Measurements from ENCODE around the gene PSMD9. TPM values are rescaled to one million over a fixed set of nuclear protein-coding genes. Genes with fewer than 3 reads are reported as not detected.

Gene PSMD9
- total RNA-seq, 2 donors from 2014 or later = 65.0 to 66.0 TPM

DNA sequence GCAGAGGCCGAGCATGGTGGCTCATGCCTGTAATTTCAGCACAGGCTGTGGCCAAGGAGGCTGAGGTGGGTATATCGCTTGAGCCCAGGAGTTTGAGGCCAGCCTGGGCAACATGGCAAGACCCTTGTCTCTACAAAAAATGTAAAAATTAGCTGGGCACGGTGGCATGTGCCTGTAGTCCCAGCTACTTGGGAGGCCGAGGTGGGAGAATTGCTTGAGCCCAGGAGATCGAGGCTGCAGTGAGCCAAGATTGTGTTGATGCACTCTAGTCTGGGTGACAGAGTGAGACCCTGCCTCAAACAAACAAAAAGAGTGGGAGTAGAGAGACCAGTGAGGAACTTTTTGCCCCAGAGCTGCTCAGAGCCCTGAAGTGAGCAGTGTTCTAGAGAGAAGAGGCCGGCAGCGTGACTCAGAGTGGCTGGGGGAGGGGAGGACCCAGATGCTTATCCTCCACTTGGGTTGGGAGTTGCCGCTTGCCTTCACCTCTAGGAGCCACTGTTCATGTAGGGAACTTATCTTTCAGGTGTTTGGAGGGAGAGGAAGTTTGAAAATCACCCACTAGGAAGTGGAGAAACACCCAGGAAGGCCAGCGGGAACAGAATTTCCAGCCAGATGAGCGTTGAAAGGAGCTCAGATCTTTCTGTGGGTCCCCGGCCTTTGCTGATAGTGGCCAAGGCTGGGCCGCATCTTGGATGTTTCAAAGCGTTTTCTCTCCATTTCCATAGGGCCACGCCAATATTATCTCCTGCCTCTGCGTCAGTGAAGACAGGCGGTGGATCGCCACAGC lies 45.1 kb downstream of the PSMD9 start:
- no peaks in the 10 kb centered on the region for H3K9me3 Mint-ChIP-seq
- H3K36me3 Mint-ChIP-seq = peaks cover 0 to 14% of the 10 kb centered on the region in 2 donors
- peak overlapping the region in 1 of 2 donors; percentile 40 for H3K27ac Mint-ChIP-seq
- ATAC-seq (no peak), DNase-seq (ENCODE audit: low spot score in 2 of 2) (no peak)

DNA sequence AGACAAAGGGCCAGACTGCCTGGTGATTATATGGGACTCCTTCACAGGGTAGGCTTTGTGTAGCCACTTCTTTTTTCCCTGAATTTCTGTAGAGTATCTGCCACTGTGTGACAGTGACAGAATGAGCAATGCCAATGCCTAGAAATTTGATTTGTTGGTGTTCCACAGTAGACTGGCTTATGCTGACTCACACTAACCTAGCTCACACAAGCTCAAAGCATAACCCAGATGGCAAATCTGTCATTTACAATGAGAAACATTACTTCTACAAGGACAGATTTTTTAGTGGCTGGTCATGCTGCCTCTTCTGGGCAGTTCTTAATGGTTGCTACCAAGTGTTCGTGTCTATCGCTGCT lies 45.7 kb downstream of the PSMD9 start:
- Mint-ChIP-seq H3K36me3 (peaks cover 0 to 14% of the 10 kb centered on the region in 2 donors), H3K9me3 (no peaks in the 10 kb centered on the region), H3K27ac (no peak overlapping the region)
- no peak for ATAC-seq
- DNase-seq (ENCODE audit: low spot score in 2 of 2) = no peak

DNA sequence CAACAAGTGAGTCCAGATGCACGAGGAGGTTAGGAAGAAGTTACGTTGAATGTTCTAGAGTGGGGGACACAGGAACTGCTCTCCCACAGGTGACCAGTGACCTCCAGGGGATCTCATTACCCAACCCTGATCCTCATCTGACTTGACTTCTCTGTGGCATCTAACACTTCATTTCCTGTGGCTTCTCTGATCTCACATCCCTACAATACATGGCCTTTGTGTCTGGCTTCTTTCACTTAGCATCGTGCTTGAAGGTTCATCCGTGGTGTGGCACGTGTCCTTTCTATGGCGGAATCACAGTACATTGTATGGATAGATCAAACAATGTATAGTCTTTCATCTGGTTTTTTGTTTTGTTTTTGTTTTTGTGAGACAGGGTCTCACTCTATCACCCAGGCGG lies 49.1 kb downstream of the PSMD9 start:
- DNase-seq (ENCODE audit: low spot score in 2 of 2) (no peak), ATAC-seq (peak in 1 of 2 donors; percentile 72)
- no peaks in the 10 kb centered on the region for H3K9me3 Mint-ChIP-seq
- peaks cover 0 to 14% of the 10 kb centered on the region in 2 donors for H3K36me3 Mint-ChIP-seq
- no peak overlapping the region for H3K27ac Mint-ChIP-seq

DNA sequence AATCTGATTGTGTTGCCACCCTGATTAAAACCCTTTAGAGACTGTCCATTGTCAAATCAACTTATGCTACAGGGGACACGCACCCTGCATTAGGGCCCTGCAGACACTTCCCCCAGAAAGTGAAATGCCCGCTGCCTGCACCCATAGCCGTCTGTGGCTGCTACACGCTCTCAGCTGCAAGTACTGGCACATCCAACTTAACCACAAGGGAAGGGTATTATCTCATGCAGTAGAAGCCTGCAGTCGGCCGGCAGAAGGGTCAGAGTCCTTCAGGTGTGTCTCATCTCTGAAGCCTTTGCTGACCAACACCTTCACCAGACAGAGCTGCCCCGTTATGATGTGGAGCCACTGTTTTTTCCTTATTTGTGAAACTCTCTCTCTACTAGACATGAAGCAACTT lies 50.6 kb downstream of the PSMD9 start:
- H3K9me3 Mint-ChIP-seq = no peaks in the 10 kb centered on the region
- peaks cover 0 to 14% of the 10 kb centered on the region in 2 donors for H3K36me3 Mint-ChIP-seq
- ATAC-seq (no peak), DNase-seq (ENCODE audit: low spot score in 2 of 2) (no peak)
- H3K27ac Mint-ChIP-seq = no peak overlapping the region

DNA sequence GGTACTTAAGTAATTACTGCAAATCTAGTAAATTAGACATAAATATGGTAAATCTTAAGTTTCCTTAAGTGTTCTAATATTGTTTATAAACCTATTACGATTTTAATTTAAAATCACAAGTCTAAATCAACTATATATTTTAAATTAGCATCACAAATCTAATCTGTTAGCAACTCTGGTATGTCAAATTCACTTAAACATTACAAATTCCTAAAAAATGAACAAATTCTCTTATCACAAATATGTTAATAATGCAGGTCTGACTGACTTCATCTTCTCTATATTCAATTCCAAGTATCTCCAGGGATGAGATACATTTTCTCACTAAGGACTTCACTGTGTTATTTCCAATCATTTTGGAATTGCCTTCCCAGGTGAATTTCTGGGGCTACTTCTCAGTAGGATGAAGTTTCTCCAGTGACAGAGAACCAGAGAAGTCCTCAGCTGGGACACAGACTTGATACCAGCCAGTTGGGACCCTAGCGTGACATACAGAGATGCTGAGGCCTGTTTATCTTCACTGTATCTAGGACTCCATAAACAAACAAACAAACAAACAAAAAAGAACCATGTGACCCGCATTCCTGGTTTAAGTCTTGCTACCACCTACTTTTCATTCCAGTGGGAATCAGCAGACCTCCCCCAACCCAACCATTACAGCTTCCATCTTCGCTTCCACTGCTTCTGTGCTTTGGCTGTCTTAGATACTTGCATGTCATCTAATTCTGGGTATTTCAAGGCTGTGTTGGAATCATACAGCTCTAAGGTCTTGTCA lies 51.6 kb downstream of the PSMD9 start:
- ATAC-seq (no peak), DNase-seq (ENCODE audit: low spot score in 2 of 2) (no peak)
- Mint-ChIP-seq H3K9me3 (no peaks in the 10 kb centered on the region), H3K36me3 (peaks cover 0 to 14% of the 10 kb centered on the region in 2 donors), H3K27ac (no peak overlapping the region)

DNA sequence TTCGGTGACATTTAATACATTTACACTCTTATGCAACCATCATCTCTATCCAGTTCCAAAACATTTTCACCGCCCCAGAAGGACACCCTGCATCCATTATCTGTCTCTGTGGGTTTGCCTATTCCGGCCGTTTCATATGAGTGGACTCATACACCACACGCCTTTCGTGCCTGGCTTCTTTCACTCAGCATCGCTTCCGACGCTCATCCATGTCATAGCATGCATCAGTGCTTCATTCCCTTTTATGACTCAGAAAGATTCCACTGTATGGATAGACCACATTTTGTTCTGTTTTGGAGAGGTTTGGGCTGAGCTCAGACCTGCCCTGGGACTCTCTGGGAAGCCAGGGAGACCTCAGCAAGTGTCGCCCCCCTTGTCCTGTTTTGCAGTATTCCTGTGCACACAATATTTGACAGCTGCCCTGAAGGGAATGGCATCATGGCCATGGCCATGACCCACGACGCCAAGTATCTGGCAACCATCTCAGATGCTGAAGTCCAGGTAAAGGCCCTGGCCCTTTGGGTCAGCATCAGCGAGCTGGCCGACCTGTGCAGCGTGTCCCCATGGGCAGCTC lies 53.6 kb downstream of the PSMD9 start:
- no peaks in the 10 kb centered on the region for H3K9me3 Mint-ChIP-seq
- DNase-seq (ENCODE audit: low spot score in 2 of 2) (no peak), ATAC-seq (no peak)
- peaks cover 0 to 8% of the 10 kb centered on the region in 2 donors for H3K36me3 Mint-ChIP-seq
- H3K27ac Mint-ChIP-seq = peak overlapping the region in 1 of 2 donors; percentile 48

DNA sequence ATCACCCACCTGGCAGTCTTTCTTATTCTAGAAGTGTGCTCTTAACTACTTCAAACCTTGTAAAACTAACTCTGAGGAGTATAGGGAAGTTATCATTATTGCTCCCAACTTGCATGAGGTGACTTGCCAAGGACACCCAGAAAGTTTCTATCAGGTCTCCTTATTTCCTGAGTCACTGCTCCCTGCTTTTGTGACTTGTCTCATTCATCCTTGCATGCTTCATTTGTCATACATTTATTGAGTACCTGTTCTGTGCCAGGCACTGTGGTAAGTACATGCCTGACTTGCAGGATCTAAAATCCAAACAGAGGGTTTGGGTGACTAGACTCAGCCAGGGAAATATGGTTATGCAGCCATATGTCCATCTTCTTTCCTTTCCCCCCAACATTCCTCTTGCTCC lies 55.3 kb downstream of the PSMD9 start:
- Mint-ChIP-seq H3K9me3 (no peaks in the 10 kb centered on the region), H3K27ac (no peak overlapping the region), H3K36me3 (no peaks in the 10 kb centered on the region)
- DNase-seq (ENCODE audit: low spot score in 2 of 2) (no peak), ATAC-seq (no peak)

DNA sequence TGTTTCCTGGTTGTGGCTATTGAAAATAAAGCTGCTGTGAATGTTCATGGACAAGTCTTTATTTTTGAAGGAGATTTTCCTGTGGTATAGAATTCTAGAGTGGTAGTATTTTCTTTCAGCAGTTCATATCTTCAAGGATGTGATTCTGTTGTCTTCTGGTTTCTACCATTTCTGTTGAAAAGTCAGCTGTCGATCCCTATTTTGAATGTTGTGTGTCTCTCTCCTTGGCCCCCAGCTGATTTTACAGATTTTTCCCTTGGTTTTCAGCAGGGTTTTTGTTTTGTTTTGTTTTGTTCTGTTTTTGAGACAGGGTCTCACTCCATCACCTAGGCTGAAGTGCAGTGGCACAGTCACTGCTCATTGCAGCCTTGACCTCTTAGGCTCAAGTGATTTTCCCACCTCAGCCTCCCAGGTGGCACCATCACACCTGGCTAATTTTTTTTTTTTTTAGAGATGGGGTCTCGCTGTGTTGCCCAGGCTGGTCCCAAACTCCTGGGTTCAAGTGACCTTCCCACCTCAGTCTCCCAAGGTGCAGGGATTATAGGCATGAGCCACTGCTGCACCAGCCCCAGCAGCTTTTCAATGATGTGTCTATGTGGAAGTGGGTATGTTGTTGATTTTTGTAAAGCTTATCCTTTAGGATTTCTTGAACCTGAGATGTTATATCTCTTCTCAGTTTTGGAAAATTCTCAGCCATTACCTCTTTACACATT lies 57.9 kb downstream of the PSMD9 start:
- no peak for DNase-seq (ENCODE audit: low spot score in 2 of 2)
- no peaks in the 10 kb centered on the region for H3K36me3 Mint-ChIP-seq
- no peak overlapping the region for H3K27ac Mint-ChIP-seq
- no peaks in the 10 kb centered on the region for H3K9me3 Mint-ChIP-seq
- no peak for ATAC-seq

DNA sequence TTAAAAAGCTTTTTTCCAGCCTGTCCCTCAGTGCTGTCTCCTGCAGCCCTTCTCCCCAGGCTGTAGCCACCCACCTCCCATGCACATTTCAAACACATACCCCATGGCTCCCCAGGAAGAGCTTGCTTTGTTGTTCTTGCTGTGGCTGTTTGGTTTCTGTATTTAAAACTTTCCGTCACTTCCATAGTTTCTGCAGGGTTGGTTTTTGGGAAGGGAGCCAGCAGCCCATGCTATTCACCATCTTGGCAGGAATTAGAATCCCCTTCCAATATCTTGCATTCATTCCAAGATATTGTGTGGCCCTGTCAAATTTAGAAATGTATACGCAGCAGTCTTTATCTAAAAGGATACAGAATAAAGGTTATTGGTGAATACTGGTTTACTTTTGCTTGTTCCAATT lies 59.4 kb downstream of the PSMD9 start:
- ATAC-seq = no peak
- no peaks in the 10 kb centered on the region for H3K36me3 Mint-ChIP-seq

DNA sequence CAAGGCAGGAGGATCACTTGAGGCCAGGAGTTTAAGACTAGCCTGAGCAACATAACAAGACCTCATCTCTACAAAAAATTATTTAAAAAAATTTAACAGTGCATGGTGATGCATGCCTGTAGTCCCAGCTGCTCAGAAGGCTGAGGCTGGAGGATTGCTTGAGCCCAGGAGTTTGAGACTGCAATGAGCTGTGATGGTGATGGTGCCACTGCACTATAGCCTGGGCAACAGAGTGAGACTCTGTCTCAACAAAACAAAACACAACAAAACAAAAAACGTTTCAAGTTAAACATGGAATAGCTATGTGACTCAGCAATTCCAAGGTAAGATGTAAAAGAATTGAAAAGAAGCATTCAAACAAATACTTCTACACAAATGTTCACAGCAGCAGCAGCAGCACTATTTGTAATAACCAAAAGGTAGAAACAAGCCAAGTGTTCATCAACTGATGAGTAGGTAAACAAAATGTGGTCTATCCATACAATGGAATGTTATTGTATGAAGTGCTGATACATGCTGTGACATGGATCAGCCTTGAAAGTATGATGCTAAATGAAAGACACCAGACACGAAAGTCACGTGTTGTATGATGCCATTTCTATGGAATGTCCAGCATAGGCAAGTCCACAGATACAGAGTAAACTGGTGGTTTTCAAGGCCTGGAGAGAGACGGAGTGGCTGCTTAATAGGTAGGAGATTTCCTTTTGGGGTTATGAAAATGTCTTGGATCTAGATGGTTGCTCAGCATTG lies 61.2 kb downstream of the PSMD9 start:
- no peak for ATAC-seq
- Mint-ChIP-seq H3K9me3 (no peaks in the 10 kb centered on the region), H3K27ac (peak overlapping the region in 1 of 2 donors; percentile 53), H3K36me3 (no peaks in the 10 kb centered on the region)
- DNase-seq (ENCODE audit: low spot score in 2 of 2) = no peak

More for the DNA sequence above, 59.4 kb downstream of the PSMD9 start:
- no peak for DNase-seq (ENCODE audit: low spot score in 2 of 2)
- Mint-ChIP-seq H3K27ac (no peak overlapping the region), H3K9me3 (no peaks in the 10 kb centered on the region)

DNA sequence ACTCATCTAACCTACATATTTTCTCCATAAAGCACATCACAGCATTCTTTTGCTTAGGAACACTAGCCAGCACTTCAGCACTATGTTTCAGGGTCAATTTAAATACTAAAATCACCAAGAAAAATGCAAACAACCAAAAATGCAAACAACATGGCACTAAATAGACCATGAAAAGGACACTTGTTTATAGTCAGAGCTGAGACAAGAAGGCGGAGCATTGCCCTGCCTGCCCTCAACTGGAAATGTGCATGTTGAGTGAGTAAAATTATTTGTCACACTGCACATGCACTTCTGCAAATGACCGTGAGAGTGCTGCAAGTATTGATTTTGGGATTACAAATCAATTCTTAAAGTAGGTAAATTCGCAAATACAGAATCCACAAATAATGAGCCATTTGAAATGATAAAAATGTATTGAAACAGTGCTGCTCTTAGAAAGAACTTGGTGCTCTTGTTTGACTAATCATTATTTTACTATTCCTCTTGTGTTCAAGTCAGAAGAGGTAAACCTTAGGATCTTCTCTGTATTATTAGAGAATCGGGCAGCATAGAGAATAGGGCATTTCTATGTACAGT lies 64.6 kb downstream of the PSMD9 start:
- Mint-ChIP-seq H3K27ac (no peak overlapping the region), H3K36me3 (no peaks in the 10 kb centered on the region), H3K9me3 (no peaks in the 10 kb centered on the region)
- DNase-seq (ENCODE audit: low spot score in 2 of 2) (no peak), ATAC-seq (no peak)

DNA sequence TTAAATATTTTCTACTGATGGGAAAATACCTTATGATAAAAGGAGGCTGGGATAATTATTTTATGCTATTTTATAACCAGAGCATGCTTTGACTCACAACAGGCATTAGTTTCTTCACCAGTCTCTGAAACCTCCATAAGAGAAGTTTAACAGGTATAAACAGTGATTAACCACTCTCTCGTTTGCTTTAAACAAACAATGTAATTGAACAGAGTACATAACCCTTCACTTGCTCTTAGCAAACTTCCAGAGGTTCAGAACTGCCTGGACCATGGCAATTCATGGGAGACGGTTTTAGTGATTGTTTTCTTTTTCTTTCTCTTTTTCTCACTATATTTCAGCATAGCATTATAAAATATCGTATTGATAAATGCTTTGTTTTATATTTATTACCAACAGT lies 65.1 kb downstream of the PSMD9 start:
- H3K36me3 Mint-ChIP-seq = no peaks in the 10 kb centered on the region

DNA sequence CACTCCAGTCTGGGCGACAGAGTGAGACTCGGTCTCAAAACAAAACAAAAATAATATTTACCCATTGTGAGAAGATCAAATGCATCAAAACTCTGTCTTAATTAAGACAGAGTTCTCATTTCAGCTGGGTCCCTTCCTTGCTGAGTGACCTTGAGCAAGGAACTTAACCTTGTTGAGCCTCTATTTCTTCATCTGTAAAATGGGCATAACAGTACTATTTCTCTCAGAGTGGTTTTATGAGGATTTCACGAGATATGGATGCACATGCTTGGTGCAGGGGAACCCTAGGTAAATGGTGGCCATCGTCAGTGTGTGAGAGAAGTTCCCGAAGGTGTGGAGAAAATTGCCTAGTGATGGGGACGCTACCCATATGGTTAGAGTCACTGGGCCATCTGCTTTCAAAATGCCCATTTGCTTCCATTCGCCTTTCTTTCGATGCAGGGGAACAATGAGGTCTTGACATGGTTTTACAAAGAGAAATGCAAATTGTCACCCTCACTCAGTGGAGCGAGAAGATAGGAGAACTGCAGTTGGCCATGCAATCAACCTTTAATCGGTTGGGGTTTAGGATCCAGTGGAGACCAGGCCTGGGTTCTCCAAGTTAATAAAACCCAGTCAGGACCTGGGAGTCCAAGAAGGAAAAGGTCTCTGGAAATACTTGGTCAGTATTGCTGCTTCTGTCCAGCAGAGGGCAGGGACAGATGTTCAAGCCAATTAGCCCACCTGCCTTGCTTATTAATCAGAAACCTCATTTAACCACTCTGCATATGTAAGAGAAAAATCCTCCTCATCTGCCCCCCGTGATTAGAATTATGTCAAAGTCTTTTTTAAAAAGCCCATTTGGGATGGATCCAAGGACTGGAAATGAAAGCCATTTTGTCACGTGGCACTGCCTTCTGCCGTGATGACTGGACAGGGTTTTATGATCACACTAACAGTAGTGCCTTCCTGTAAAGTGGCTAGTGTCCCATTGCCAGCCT lies 67.0 kb downstream of the PSMD9 start:
- ATAC-seq = no peak
- Mint-ChIP-seq H3K36me3 (no peaks in the 10 kb centered on the region), H3K9me3 (no peaks in the 10 kb centered on the region), H3K27ac (no peak overlapping the region)
- DNase-seq (ENCODE audit: low spot score in 2 of 2) = no peak

More for the DNA sequence above, 65.1 kb downstream of the PSMD9 start:
- DNase-seq (ENCODE audit: low spot score in 2 of 2) = no peak
- Mint-ChIP-seq H3K9me3 (no peaks in the 10 kb centered on the region), H3K27ac (no peak overlapping the region)
- ATAC-seq = no peak

DNA sequence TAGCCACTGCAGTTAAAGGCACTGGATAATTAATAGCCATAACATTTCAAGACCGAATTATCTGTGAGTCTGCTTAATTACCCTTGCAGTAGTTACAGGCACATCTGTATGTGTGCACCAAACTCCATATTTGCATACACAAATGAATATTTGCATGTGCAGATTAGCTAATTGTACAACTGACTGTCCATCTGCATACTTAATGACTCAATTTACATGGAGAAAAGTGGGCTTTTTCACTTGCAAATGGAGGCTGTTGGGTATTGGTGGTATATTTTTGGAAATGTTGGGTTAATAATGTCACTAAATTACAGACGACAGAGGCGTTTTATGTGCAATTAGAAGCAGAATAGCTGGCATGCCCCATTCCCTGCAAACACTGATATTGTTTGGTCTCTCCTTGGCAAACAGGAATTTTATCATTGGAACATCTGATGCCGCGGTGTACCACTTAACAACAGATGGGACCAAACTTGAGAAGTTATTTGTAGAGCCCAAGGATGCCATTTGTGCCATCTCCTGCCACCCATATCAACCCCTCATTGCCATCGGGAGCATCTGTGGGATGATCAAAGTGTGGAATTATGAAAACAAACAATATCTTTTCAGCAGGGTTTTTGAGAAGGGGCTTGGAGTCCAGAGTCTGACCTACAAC lies 69.4 kb downstream of the PSMD9 start:
- Mint-ChIP-seq H3K36me3 (no peaks in the 10 kb centered on the region), H3K27ac (no peak overlapping the region), H3K9me3 (no peaks in the 10 kb centered on the region)
- ATAC-seq = no peak
- DNase-seq (ENCODE audit: low spot score in 2 of 2) = no peak
